GOT3 (cell line): ENCODE data around the gene SLC9C2.
A peak's percentile ranks its signal among the peaks of the same experiment; 100 is the strongest.
"Not testable (repeated sequence)": the region's sequence is repeated elsewhere in the genome, so short reads cannot be mapped to it uniquely, and the experiment has no call there.

Source experiments
- DNase-seq: peaks from one replicate; lab custom pipeline; 2025; ENCODE audit warnings: mixed read lengths; lab: John Stamatoyannopoulos, UW

SLC9C2 gene

DNA sequence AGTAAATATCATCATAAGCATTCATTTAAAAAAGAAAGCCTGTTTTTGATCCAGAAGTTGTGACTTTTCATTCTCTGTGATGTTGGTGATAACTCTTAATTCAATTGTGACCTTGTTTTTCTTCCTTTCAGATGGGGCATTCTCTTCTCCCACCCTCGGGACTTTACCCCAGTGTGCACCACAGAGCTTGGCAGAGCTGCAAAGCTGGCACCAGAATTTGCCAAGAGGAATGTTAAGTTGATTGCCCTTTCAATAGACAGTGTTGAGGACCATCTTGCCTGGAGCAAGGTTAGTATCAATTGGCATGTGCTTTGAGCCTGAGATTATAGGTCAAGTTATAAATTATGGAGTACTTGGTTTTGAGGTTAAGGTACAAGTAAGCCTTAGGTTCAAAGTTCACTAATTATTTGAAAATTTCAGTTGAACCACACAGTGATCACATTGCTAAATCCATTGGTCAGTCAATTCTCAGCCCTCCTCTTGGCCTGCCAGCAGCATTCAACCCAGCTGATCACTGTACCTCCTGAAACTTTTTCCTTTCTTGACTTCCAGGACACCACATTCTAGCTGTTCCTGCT lies 121.6 kb downstream of the SLC9C2 start:
- no peak for DNase-seq

DNA sequence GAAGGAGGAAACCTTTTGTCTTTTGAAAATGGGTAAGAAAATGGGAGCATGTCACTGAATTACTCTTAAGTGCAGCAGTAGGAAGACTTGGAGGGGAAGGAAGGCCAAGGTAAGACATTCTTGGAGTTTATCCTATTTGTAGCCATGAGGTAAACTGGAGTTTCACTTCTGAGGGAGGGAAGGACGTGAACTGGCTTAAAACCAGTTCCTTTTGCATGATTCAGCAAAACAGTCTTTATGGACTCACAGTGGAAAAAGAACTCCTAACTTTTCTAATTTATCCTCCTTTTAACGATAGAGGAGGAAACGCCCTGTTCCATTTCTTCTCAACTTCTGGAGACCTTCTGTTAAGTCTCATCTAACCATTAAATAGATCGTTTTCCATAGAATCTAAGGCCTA lies 123.2 kb downstream of the SLC9C2 start:
- DNase-seq: no peak

DNA sequence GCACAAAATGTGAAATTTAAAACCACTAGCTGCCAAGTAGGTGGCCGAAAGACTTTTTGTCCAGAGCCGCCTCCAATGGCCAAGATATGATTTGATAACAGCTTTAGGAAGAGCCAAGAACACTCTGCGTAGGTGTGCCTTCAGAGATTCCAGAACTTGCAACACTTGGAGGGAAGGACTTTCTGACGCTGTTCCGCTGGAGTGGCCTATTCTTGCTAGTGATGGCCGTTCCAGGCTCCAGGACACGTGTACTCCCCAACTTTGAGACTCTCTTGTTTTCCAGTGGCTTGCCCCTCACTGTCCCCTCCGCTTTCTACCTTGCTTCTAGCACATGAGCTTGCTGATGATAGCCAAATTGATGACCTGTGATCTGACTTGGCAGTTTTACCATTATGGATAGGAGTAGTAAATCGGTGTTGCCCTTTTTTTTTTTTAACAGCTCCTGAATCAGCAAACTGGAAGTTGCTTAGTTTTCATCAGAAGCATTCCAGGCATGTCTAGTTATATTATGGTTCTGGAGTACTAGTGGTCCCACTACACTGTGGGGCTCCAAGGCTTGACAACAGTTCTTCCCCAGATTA lies 124.7 kb downstream of the SLC9C2 start:
- DNase-seq: peak; percentile 83

DNA sequence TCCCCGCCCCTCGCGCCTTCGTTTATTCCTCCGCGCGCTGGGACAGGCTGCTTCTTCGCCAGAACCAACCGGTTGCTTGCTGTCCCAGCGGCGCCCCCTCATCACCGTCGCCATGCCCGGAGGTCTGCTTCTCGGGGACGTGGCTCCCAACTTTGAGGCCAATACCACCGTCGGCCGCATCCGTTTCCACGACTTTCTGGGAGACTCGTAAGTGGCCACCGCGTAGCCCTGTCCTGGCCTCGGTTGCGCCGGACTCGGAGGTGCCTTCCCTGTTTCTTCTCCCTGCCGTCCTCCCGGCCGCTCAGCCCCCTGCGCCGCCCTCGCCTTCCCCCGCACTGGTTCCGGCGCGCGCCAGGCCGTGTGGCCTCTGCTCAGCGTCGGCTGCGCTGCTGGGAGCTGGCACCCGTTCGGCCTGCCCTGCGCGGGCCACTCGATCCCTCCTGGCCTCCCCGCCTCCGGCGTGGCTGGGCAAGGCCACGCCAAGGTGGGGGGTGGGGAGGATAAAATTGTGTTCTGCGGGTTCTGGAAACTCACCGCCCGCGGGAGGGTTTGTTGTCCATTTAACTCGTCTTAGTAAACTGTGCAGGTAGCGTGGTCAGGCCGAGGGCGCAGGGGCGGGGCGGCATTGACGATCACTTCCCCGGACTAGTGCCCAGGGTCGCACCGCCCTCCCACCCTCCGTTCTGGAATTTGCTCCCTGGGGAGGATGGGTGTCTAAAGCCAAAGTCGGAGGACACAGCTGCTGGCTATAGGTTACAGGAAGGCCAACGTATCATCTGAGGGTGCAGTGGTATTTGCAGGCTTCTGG lies 125.4 kb downstream of the SLC9C2 start, which contains the start of gene PRDX6:
Gene PRDX6 (plus strand): TSS at position 50 of the 808 bp plus-strand sequence. CDS start 63 bp downstream, at position 113.
- peak; percentile 99 for DNase-seq

DNA sequence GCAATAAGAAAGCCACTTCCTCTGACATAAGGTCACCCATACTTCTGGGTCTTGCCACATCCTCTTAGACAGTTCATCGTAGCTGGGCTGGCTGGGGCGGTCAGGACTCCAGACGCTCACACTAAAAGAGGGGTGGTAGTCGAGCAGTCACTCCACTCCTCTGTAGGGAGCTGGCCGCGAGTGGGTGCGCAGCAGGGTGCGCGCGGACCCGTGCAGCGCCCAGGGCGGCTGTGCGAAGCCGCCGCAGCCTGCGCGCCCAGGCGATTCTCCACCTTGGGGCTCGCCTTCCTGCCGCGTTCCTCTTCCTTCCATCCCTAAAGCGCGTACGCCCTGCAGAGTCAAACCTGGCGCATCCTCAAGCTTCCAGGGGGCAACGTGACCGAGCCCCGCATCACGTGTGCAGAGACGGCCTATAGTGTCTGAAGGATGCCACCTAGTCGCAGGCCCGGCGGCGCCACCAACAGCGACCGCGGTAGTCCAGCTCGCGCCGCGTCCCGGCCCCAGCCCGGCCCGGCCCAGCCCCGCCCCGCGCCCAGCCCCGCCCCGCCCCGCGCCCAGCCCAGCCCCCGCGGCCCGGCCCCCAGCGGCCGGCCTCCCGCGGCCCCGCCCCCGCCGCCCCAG lies 126.1 kb downstream of the SLC9C2 start:
- peak; percentile 99 for DNase-seq

DNA sequence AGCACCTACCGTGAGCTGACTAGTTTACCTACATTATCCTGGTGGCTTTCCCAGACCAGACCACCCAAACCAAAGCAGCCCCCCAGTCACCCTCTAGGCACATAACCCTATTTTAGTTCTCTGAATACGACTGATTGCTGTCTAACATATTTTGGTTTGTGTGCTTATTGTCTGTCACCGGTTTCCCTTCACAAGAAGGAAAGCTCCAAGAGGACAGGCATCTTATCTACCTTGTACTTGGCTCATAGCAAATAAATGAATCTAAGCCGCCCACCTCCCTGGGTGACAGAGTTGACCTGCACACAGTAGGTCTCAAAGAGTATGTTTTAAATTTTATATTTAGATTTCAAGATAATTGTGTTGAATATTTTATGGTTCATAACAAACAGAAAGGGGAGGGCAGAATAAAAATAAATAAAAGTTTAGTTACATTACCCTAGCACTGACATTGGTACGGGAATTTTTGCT lies 126.6 kb downstream of the SLC9C2 start:
- DNase-seq: no peak

DNA sequence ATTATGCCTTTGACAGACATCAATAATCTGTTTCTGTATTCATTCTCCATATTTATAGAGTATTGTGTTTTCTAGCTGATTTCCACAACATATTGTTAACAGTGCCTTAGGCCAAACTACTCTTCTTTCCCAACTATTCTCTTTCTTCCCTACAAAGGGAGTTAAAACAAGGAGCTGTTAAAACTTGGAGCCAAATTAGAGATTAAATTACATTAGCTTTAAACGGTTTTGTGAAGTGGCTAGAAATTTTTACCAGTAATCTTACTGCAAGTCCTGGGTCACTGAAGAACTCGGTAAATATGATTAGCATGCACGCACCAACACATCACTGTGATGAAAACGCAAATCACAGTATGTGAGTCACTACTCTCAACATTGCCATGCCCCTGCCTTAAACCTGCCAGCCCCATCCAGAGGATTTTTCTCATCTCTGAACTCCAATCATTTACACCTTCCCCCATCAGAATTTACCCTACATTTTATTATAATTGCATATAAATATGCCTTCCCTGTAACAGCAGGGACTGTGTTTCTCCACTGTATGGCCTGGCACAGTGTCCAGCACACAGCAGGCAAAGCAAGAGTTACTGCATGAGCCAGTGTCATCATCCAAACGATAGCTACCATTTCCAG lies 127.2 kb downstream of the SLC9C2 start:
- no peak for DNase-seq

DNA sequence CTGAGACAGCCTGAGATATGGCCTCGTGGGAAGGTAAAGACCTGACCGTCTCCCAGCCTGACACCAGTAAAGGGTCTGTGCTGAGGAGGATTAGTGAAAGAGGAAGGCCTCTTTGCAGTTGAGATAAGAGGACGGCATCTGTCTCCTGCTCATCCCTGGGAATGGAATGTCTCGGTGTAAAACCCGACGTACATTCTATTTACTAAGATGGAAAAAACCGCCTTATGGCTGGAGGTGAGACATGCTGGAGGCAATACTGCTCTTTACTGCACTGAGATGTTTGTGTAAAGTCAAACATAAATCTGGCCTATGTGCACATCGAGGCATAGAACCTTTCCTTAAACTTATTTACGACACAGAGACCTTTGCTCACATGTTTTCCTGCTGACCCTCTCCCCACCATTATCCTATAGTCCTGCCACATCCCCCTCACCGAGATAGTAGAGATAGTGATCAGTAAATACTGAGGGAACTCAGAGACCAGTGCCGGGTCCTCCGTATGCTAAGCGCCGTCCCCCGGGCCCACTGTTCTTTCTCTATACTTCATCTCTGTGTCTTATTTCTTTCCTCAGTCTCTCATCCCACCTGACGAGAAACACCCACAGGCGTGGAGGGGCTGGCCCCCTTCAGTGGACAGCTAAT lies 128.0 kb downstream of the SLC9C2 start:
- not testable (repeated sequence) for DNase-seq

DNA sequence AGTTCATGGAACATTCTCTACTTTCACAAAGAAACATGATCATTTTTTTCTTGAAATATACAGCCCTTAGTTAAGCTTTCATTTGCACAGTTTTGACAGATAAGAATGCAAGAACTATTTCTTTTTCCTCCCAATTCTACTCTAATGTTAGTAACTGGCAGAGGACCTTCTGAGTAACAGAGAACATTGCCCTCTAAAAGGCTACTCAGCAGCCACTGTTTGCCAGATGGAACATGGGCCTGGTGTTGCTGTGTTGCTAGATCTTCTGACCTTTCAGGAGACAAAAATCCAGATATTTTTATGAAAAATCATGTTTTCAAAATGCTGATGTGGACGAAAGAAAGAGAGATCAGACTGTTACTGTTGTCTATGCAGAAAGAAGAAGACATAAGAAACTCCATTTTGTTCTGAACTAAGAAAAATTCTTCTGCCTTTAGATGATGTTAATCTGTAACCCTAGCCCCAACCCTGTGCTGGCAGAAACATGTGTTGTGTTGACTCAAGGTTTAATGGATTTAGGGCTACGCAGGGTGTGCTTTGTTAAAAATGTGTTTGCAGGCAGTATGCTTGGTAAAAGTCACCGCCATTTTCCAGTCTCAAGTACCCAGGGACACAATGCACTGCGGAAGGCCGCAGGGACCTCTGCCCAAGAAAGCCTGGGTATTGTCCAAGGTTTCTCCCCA lies 128.6 kb downstream of the SLC9C2 start:
- no peak for DNase-seq

DNA sequence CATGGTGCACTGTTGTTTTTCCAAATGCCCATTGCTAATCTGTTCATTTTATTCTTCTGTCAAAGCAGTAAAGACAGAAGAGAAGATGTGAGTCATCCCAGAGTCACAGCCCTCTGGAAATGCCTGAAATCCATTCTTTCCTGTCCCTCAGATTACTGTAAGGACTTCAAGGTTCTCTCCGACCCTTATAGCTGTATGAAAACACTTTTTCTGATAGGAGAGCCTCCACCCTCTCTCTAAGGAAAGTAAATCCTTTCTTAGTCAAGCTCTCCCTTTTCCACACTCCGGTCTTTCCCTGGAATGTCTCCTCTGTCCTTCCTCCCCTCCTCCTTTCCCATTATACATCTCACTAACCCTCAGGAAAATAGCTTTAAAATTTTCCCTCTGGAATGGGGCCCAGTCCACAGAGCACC lies 129.3 kb downstream of the SLC9C2 start:
- no peak for DNase-seq

DNA sequence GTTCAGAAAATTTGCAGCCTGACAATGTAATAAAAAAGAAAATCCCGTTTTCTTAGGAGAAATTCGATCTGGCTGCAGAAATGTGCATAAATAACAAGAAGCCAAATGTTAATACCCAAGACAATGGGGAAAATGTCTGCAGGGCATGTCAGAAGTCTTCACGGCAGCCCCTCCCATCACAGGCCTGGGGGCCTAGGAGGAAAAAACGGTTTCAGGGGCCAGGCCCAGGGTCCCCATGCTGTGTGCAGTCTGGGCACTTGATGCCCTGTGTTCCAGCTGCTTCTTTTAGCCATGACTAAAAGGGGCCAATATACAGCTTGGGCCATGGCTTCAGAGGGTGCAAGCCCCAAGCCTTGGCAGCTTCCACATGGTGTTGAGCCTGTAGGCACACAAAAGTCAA lies 132.3 kb downstream of the SLC9C2 start:
- no peak for DNase-seq

DNA sequence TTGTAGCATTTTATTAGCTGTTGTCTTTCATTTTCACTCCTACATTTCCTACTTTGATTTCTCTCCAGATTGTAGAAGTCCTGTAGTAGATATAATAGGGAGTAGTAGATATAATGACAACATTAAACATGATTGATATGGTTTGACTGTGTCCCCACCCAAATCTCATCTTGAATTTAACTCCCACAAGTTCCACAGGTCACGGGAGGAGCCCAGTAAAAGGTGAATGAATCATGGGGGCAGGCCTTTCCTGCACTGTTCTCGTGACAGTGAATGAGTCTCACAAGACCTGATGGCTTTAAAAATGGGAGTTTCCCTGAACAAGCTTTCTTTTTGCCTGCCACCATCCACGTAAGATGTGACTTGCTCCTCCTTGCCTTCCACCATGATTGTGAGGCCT lies 133.2 kb downstream of the SLC9C2 start:
- no peak for DNase-seq

DNA sequence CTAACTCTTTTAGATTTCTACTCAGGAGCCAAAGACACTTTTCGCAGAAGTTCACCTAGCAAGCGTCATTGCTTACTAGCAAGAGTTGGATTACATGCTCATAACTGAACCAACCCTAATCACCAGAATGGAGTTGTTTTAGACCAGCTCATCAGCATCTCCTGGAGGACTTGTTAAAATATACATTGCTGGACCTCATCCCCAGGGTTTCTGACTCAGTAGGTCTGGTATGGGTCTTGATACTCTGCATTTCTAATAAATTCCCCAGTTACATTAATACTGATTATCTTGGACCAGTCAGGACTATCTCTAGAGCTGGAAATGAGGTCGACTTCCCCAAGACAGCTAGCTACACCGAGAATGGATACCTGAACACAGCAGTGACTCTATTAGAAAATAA lies 135.4 kb downstream of the SLC9C2 start:
- no peak for DNase-seq

DNA sequence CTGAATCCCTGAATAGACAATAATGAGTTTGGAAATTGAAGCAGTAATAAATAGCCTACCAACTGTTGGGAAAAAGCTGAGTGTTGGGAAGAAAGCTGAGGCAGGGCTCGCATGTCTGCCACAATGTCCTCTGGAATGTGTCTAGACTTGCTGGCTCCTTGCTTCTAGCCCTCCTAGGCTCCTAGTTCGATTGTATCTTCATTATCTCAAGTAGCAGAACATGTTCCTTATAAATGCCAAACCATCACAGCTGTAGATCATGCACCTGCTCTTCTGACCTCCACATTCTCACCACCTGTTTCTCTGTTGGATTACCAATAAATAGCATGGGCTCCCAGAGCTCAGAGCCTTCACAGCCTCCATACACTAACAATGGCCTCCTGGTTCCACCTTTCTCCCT lies 138.7 kb downstream of the SLC9C2 start:
- not testable (repeated sequence) for DNase-seq

DNA sequence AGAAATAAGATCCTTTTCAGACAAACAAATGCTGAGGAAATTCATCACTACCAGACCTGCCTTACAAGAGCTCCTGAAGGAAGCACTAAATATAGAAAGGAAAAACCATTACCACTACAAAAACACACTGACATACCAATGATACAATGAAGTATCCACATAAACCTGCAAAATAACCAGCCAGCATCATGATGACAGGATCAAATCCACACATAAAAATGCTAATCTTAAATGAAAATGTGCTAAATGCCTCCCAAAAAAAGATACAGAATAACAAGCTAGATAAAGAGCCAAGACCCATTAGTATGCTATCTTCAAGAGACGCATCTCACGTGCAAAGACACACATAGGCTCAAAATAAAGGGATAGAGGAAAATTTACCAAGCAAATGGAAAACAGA lies 140.2 kb downstream of the SLC9C2 start:
- DNase-seq: not testable (repeated sequence)

DNA sequence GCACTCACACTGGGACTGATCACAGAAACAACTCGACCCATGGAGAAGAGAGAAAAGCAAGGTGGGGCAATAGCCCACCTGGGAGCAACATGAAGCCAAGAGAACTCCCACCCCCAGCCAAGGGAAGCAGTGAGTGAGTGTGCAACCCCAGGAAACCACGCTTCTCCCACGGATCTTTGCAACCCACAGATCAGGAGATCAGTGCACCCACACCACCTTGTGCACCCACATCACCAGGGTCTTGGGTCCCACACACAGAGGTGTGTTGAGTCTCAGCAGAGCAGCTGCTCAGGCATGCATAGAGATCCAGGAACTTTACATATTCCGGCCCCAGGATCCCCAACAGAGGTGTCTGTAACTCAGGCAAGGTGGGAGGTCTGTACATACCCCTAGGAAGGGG lies 143.0 kb downstream of the SLC9C2 start:
- DNase-seq: no peak

DNA sequence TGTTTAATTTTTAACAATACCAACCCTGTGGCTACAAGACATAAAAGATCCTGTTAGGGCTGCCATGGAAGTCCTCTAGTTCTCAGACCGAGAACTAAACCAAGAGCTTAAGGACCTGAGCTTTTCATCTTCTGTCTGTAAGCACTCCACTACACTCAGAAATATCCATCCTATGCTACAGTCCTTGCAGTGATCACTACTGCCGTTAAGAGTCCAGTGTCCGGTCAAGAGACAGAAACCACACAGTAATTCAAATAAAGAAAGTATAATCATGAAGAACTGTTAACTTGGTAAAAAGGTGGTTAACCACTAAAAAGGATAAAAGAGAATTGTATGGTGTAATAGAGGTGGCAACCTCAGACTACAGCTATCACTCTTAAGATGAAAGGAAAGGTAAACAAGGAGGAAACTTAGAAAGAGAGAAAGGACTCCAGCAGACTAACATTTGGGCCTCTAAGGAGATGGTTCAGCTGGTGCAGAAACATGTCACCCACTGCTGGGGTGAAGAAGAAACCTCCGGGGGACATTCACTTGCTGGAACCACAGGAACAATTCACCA lies 147.8 kb downstream of the SLC9C2 start:
- DNase-seq: no peak

DNA sequence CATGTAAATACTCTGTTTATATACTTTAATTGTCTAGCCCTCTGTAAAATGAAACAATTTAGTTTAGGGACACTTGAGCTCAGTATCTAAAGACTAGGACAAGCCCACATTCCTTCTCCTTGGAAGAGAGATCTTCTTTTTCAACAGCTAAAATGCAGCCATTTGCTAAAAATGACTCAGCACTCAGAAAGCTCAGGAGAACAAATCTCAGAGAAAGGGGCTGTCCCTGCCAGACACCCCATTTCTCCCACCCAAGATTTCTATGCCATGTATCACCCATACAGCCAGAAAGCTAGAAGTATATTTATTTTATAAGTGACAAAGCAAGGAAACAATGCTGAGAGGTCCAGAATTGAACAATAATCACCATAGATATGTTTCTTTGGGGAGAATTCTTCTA lies 148.9 kb downstream of the SLC9C2 start:
- no peak for DNase-seq

DNA sequence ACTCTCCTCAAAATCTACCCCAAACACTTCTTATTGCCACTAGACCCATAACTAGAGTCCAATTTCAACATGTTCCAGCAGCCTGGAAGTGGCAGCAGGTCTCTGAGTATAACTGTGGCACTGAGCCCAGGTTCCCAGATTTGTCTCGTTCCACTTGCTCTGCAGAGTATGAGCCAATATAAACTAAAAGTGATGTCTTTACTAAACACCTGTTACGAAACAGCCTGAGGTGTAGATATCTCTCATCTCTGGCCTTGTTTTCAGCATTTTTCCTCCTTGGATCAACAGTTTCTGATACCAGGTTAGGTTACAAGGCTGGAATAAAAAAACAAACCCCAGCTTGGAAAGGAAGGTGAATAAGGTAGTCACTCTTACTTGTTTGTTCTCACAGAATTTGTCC lies 150.9 kb downstream of the SLC9C2 start:
- DNase-seq: no peak
